H1 (cell line): ENCODE data around the gene ACER3. TPM values are rescaled to one million over a fixed set of nuclear protein-coding genes. Genes with fewer than 3 reads are reported as not detected.

ENCODE experiments used
- CTCF ChIA-PET: fragments of 300-600 bp; sonication (Branson Sonifier 250); formaldehyde crosslinking; loops from one replicate; lab custom pipeline; 2021; ENCODE audit not compliant: partially characterized antibody; lab: Charles Lee
- POLR2A ChIA-PET: fragments of 300-600 bp; sonication (Branson Sonifier 250); formaldehyde crosslinking; loops from one replicate; lab custom pipeline; 2021; ENCODE audit warnings: inconsistent platforms; ENCODE audit not compliant: partially characterized antibody; lab: Charles Lee
- DNase-seq, 2 experiments: peaks; one replicate each; pipeline versions ENCODE4 v3.0.0 to v3.0.0-alpha.2; 2010 to 2022; ENCODE audit warnings: low spot score in 2 of 2, low read depth in 1 of 2, mixed read lengths in 1 of 2
- FAIRE-seq: peaks from 2 replicates; lab custom pipeline; 2011; peaks lifted over from hg19 to GRCh38; lab: Jason Lieb, UNC
- H2AFZ ChIP-seq: 2 replicates; pipeline ENCODE4 v1.8.1; 2012; ENCODE audit warnings: low read length, inconsistent platforms
- H2AK5ac ChIP-seq: 2 replicates; pipeline ENCODE4 v1.6.1; 2013; ENCODE audit warnings: low read depth, low read length
- H2BK120ac ChIP-seq: replicated peaks from 2 replicates; pipeline ENCODE3; 2013; ENCODE audit warnings: low read depth, low read length, inconsistent platforms
- H2BK12ac ChIP-seq: 2 replicates; pipeline ENCODE4 v1.6.1; 2013; ENCODE audit warnings: low read depth, low read length
- H2BK15ac ChIP-seq: 2 replicates; pipeline ENCODE4 v1.6.1; 2013; ENCODE audit warnings: low read length
- H2BK20ac ChIP-seq: 2 replicates; pipeline ENCODE4 v1.6.1; 2013; ENCODE audit warnings: low read length
- H2BK5ac ChIP-seq: 2 replicates; pipeline ENCODE4 v1.6.1; 2013; ENCODE audit warnings: low read depth, low read length
- H3K14ac ChIP-seq: 2 replicates; pipeline ENCODE4 v1.6.1; 2013; ENCODE audit warnings: inconsistent platforms; ENCODE audit not compliant: insufficient read length
- H3K18ac ChIP-seq: 2 replicates; pipeline ENCODE4 v1.6.1; 2013; ENCODE audit warnings: low read length; ENCODE audit errors: extremely low read depth
- H3K23ac ChIP-seq: 2 replicates; pipeline ENCODE4 v1.6.1; 2013; ENCODE audit warnings: inconsistent platforms; ENCODE audit not compliant: insufficient read length
- H3K23me2 ChIP-seq: 2 replicates; pipeline ENCODE4 v1.6.1; 2013; ENCODE audit warnings: low read depth, low read length
- H3K27ac ChIP-seq: 2 replicates; pipeline ENCODE4 v1.6.1; 2011; ENCODE audit warnings: low read depth, low read length, inconsistent platforms
- H3K27me3 ChIP-seq, 4 experiments: replicated peaks in 1 of 4; 1 replicate in 1 of 4; 2 replicates in 3 of 4; pipeline versions ENCODE4 v1.6.1 to v1.8.1; 2011 to 2013; ENCODE audit warnings: low read length in 3 of 4, mild to moderate bottlenecking in 3 of 4, inconsistent platforms in 2 of 4, mixed read lengths in 2 of 4, moderate library complexity in 1 of 4; ENCODE audit not compliant: control insufficient read depth in 3 of 4, insufficient read depth in 3 of 4; ENCODE audit errors: extremely low read depth in 1 of 4
- H3K36me3 ChIP-seq, 4 experiments: 2 replicates each; pipeline versions ENCODE4 v1.6.1 to v1.8.1; 2011 to 2013; ENCODE audit warnings: mild to moderate bottlenecking in 4 of 4, low read length in 3 of 4, moderate library complexity in 2 of 4, control low read depth in 1 of 4, inconsistent platforms in 1 of 4; ENCODE audit not compliant: insufficient read depth in 4 of 4, control insufficient read depth in 2 of 4
- H3K4ac ChIP-seq: replicated peaks from 2 replicates; pipeline ENCODE3; 2013; ENCODE audit warnings: low read length, low read depth, mixed read lengths, inconsistent platforms; ENCODE audit not compliant: insufficient read length
- H3K4me1 ChIP-seq, 4 experiments: replicated peaks in 1 of 4; 1 replicate in 1 of 4; 2 replicates in 3 of 4; pipeline versions ENCODE4 v1.6.1 to v1.8.1; 2011 to 2013; ENCODE audit warnings: low read length in 3 of 4, inconsistent platforms in 2 of 4, mixed read lengths in 1 of 4; ENCODE audit not compliant: insufficient read depth in 4 of 4, control insufficient read depth in 3 of 4
- H3K4me2 ChIP-seq, 2 experiments: 2 replicates each; pipeline versions ENCODE4 v1.6.1 to v1.8.1; 2011 to 2013; ENCODE audit warnings: low read depth in 2 of 2, low read length in 2 of 2, control low read depth in 1 of 2, inconsistent platforms in 1 of 2, mild to moderate bottlenecking in 1 of 2; ENCODE audit not compliant: insufficient read depth in 1 of 2
- H3K4me3 ChIP-seq, 4 experiments: fragments of 200-600, 300-600 bp in 1 of 4; sonication (generic), shearing (Covaris generic), sonication (Bioruptor Twin) in 1 of 4; 2 replicates each; pipeline versions ENCODE4 v1.5.1 to v1.8.1; 2011 to 2016; ENCODE audit warnings: low read length in 4 of 4, low read depth in 3 of 4, control low read depth in 2 of 4, inconsistent platforms in 2 of 4, mild to moderate bottlenecking in 2 of 4, mixed read lengths in 1 of 4, moderate library complexity in 1 of 4; ENCODE audit not compliant: insufficient read depth in 2 of 4; ENCODE audit errors: extremely low read depth in 1 of 4
- H3K56ac ChIP-seq: replicated peaks from 2 replicates; pipeline ENCODE3; 2013; ENCODE audit warnings: low read depth, mild to moderate bottlenecking, mixed read lengths, low read length, inconsistent platforms; ENCODE audit not compliant: insufficient read length
- H3K79me1 ChIP-seq: 2 replicates; pipeline ENCODE4 v1.6.1; 2013; ENCODE audit warnings: low read depth, low read length, control low read depth
- H3K79me2 ChIP-seq, 2 experiments: 2 replicates each; pipeline versions ENCODE4 v1.6.1 to v1.8.1; 2012 to 2013; ENCODE audit warnings: low read length in 2 of 2, mild to moderate bottlenecking in 2 of 2, inconsistent platforms in 1 of 2; ENCODE audit not compliant: insufficient read depth in 2 of 2, control insufficient read depth in 1 of 2
- H3K9ac ChIP-seq, 4 experiments: replicated peaks in 1 of 4; 1 replicate in 1 of 4; 2 replicates in 3 of 4; pipeline versions ENCODE4 v1.6.1 to v1.8.1; 2011 to 2013; ENCODE audit warnings: low read depth in 3 of 4, low read length in 3 of 4, control low read depth in 2 of 4, mild to moderate bottlenecking in 2 of 4, moderate library complexity in 2 of 4, inconsistent platforms in 1 of 4; ENCODE audit errors: extremely low read depth in 1 of 4
- H3K9me3 ChIP-seq, 2 experiments: 2 replicates each; pipeline versions ENCODE4 v1.6.1 to v1.8.1; 2012 to 2013; ENCODE audit warnings: mild to moderate bottlenecking in 2 of 2, moderate library complexity in 2 of 2, control low read depth in 1 of 2, inconsistent platforms in 1 of 2, low read depth in 1 of 2, low read length in 1 of 2, mixed read lengths in 1 of 2; ENCODE audit not compliant: insufficient read depth in 2 of 2
- H4K20me1 ChIP-seq, 2 experiments: replicated peaks in 1 of 2; 2 replicates each; pipeline versions ENCODE3 to v1.8.1; 2011 to 2013; ENCODE audit warnings: inconsistent platforms in 2 of 2, low read length in 2 of 2, mild to moderate bottlenecking in 1 of 2; ENCODE audit not compliant: insufficient read depth in 2 of 2, control insufficient read depth in 1 of 2
- H4K5ac ChIP-seq: 2 replicates; pipeline ENCODE4 v1.6.1; 2013; ENCODE audit warnings: low read length, low read depth, mixed read lengths, inconsistent platforms; ENCODE audit not compliant: insufficient read length
- H4K8ac ChIP-seq: 2 replicates; pipeline ENCODE4 v1.8.0; 2013; ENCODE audit warnings: mild to moderate bottlenecking, moderate library complexity, low read length, inconsistent platforms; ENCODE audit not compliant: insufficient read depth; ENCODE audit errors: extremely low read depth
- H4K91ac ChIP-seq: replicated peaks from 2 replicates; pipeline ENCODE3; 2013; ENCODE audit warnings: low read length, mixed read lengths, inconsistent platforms; ENCODE audit not compliant: insufficient read length
- TCF12 ChIP-seq: IDR thresholded peaks from 2 replicates; pipeline ENCODE4 v1.6.1; 2011; ENCODE audit warnings: low read depth, mild to moderate bottlenecking, low read length
- WGBS, 2 experiments: shearing (Covaris generic) in 1 of 2; methylation state at CpG; one replicate each; pipeline versions ENCODE4 v1.1.6 to v1.1.7; 2013 to 2015; ENCODE audit warnings: low lambda C conversion rate in 2 of 2, mixed read lengths in 2 of 2, inconsistent platforms in 1 of 2, low coverage in 1 of 2, missing lambda C conversion rate in 1 of 2; ENCODE audit not compliant: insufficient replicate concordance in 2 of 2, insufficient coverage in 1 of 2, insufficient read length in 1 of 2; ENCODE audit errors: extremely low coverage in 1 of 2, missing lambda C conversion rate in 1 of 2; 5-methylcytosine and 5-hydroxymethylcytosine counted together
- polyA plus RNA-seq, 7 experiments: library from polyadenylated mRNA; depleted of rRNA in 3 of 7; stranded (reverse) in 5 of 7; unstranded in 2 of 7; fragments of >200 nt in 5 of 7; fragments of 200-250 nt in 2 of 7; gene quantifications; 1 replicate in 5 of 7; 2 replicates in 1 of 7; 4 replicates in 1 of 7; pipeline versions ENCODE4 v1.2.1 to v1.2.3, GENCODE V29; 2011 to 2013; ENCODE audit warnings: missing spikeins in 2 of 7, mixed read lengths in 2 of 7
- total RNA-seq: library from RNA; stranded (reverse); fragmentation: NEBNext Ultra II Directional; extraction: Animal tissue kit (Norgen Biotek cat#: 25700); gene quantifications from 2 replicates; pipeline ENCODE4 v1.2.1, GENCODE V29; 2021

Gene ACER3
- total and polyA plus RNA-seq, 2 of the 8 experiments (the other 6 are each of a cell fraction or from before 2014, with no cell fraction given): 5.7 to 16.2 TPM

GRCh38 chr11:76888989-76889388 is 28.3 kb downstream of the ACER3 start:
- CTCF ChIA-PET: interaction anchor here (3.4 kb wide), 1 partner anchor 30 kb away, joined by 25 read pairs; no protein-coding TSS in a partner anchor
- H3K79me2 ChIP-seq: peaks cover 0 to 2% of the 10 kb centered on the region in 2 experiments; a peak in 1 of 4 replicates

More at GRCh38 chr11:76888989-76889388, 28.3 kb downstream of the ACER3 start:
- Histone ChIP-seq H3K4me3 (no peak overlapping the region), H3K4me1 (peaks cover 0 to 4% (median 0%) of the 10 kb centered on the region in 4 experiments; a peak in 1 of 7 replicates), H3K18ac (no peak overlapping the region), H2BK15ac (no peak overlapping the region), H2BK20ac (no peak overlapping the region), H3K36me3 (no peaks in the 10 kb centered on the region), H4K91ac (no peak overlapping the region), H3K27me3 (no peaks in the 10 kb centered on the region), H2BK12ac (no peak overlapping the region), H3K23ac (no peak overlapping the region), H3K9me3 (no peaks in the 10 kb centered on the region), H2BK5ac (no peak overlapping the region), H2AK5ac (no peak overlapping the region), H3K9ac (no peak overlapping the region), H4K5ac (no peak overlapping the region), H3K27ac (no peak overlapping the region), H4K20me1 (no peaks in the 10 kb centered on the region), H3K56ac (no peak overlapping the region), H3K4me2 (no peak overlapping the region), H3K79me1 (no peaks in the 10 kb centered on the region; the same call in none of the 2 replicates), H3K14ac (no peak overlapping the region), H2BK120ac (no peak overlapping the region), H3K4ac (no peak overlapping the region), H4K8ac (no peak overlapping the region), H2AFZ (no peak overlapping the region), H3K23me2 (no peaks in the 10 kb centered on the region)
- WGBS, 2 experiments: 92% methylated on average over 1 of the region's 1 CpG; no CpG with 5 or more reads in 1 of the 2 experiments
- POLR2A ChIA-PET: no interaction called here
- TF ChIP-seq TCF12: no peak
- no peak for FAIRE-seq
- DNase-seq: no peak
